SK-N-SH (cell line): Measurements from ENCODE around the gene ROBO1.

ENCODE experiments used
- CHD2 ChIP-seq: fragments of 150-350 bp; IDR thresholded peaks from 2 replicates; pipeline ENCODE4 v1.6.1; 2018; ENCODE audit warnings: low read length; ENCODE audit not compliant: partially characterized antibody
- EZH2phosphoT487 ChIP-seq: fragments of 200-600 bp; sonication (generic); IDR thresholded peaks from 2 replicates; pipeline ENCODE4 v1.6.1; 2017; ENCODE audit warnings: low read depth, mixed run types, mild to moderate bottlenecking, antibody characterized with exemption, moderate library complexity, borderline replicate concordance
- FOXM1 ChIP-seq: IDR thresholded peaks from 2 replicates; pipeline ENCODE4 v1.4.0; 2012; ENCODE audit warnings: low read depth, mild to moderate bottlenecking
- POLR2AphosphoS5 ChIP-seq: IDR thresholded peaks from 2 replicates; pipeline ENCODE4 v1.6.1; 2012; ENCODE audit warnings: low read depth, low read length
- RFX5 ChIP-seq: IDR thresholded peaks from 2 replicates; pipeline ENCODE4 v1.6.1; 2012; ENCODE audit warnings: mild to moderate bottlenecking, improper control_type of control experiment, low read length
- SIN3A ChIP-seq: IDR thresholded peaks from 2 replicates; pipeline ENCODE4 v1.6.1; 2012; ENCODE audit warnings: low read depth, mild to moderate bottlenecking, low read length, moderate library complexity, borderline replicate concordance
- SMC3 ChIP-seq: IDR thresholded peaks from 2 replicates; pipeline ENCODE4 v1.6.1; 2012; ENCODE audit warnings: low read depth, low read length, improper control_type of control experiment
- USF2 ChIP-seq: fragments of 150-350 bp; IDR thresholded peaks from 2 replicates; pipeline ENCODE4 v1.6.1; 2017; ENCODE audit warnings: antibody characterized with exemption, low read length, low read depth, borderline replicate concordance
- TF ChIP-seq, protein P1 (sequence below): fragments of 200-600 bp; sonication (generic); IDR thresholded peaks from 2 replicates; pipeline ENCODE4 v1.6.1; 2017; ENCODE audit warnings: antibody characterized with exemption, mild to moderate bottlenecking, moderate library complexity
- TF ChIP-seq, protein P2 (sequence below): IDR thresholded peaks from 2 replicates; pipeline ENCODE4 v1.4.0; 2012; ENCODE audit warnings: low read depth, borderline replicate concordance

DNA sequence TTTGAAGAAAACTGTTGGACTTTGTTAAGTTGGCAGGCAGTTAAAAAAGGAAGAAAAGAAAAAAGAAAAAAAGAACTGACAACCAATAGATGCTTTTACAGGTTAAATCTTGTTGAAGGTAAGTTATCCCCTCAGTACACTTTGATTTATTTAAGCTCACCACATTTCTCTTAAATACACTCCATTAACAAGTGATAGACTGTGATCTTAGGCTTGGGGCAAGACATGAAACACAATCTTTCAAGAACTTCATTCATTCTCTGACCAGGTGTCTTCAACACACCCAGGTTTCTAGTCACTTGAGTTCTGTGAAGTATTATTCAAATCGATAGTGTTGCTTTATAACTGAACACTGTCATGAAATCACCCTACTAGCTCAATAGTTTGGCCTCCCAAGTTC lies 751.9 kb downstream of the ROBO1 start:
- TF ChIP-seq POLR2AphosphoS5 (no peak), SIN3A (no peak), FOXM1 (no peak), EZH2phosphoT487 (no peak), SMC3 (no peak), CHD2 (no peak), RFX5 (no peak), USF2 (no peak)
- TF ChIP-seq, protein P1, sequence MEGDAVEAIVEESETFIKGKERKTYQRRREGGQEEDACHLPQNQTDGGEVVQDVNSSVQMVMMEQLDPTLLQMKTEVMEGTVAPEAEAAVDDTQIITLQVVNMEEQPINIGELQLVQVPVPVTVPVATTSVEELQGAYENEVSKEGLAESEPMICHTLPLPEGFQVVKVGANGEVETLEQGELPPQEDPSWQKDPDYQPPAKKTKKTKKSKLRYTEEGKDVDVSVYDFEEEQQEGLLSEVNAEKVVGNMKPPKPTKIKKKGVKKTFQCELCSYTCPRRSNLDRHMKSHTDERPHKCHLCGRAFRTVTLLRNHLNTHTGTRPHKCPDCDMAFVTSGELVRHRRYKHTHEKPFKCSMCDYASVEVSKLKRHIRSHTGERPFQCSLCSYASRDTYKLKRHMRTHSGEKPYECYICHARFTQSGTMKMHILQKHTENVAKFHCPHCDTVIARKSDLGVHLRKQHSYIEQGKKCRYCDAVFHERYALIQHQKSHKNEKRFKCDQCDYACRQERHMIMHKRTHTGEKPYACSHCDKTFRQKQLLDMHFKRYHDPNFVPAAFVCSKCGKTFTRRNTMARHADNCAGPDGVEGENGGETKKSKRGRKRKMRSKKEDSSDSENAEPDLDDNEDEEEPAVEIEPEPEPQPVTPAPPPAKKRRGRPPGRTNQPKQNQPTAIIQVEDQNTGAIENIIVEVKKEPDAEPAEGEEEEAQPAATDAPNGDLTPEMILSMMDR = no peak
- TF ChIP-seq, protein P2, sequence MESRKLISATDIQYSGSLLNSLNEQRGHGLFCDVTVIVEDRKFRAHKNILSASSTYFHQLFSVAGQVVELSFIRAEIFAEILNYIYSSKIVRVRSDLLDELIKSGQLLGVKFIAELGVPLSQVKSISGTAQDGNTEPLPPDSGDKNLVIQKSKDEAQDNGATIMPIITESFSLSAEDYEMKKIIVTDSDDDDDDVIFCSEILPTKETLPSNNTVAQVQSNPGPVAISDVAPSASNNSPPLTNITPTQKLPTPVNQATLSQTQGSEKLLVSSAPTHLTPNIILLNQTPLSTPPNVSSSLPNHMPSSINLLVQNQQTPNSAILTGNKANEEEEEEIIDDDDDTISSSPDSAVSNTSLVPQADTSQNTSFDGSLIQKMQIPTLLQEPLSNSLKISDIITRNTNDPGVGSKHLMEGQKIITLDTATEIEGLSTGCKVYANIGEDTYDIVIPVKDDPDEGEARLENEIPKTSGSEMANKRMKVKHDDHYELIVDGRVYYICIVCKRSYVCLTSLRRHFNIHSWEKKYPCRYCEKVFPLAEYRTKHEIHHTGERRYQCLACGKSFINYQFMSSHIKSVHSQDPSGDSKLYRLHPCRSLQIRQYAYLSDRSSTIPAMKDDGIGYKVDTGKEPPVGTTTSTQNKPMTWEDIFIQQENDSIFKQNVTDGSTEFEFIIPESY = no peak
